Measurements from ENCODE around the gene TEX52. TPM values are rescaled to one million over a fixed set of nuclear protein-coding genes. Genes with fewer than 3 reads are reported as not detected.

The TEX52 gene
- total RNA-seq, 1 experiment from 2014 or later: not detected

- H3K79me2 ChIP-seq (ENCODE audit: low read depth): peaks cover 35% of the 10 kb centered on the region
- no peaks in the 10 kb centered on the region for H3K27me3 ChIP-seq (ENCODE audit: insufficient read depth, low read depth)
- H3K4me1 ChIP-seq (replicated peaks; ENCODE audit: insufficient read depth): peaks cover 42% of the 10 kb centered on the region
- ChIA-PET CTCF (interaction anchor here (0.6 to 0.8 kb wide), 2 partner anchors 53 to 1372 kb away, joined by 3 to 6 read pairs; no protein-coding TSS in a partner anchor), POLR2A (ENCODE audit: unreplicated experiment) (interaction anchor here (0.6 to 0.7 kb wide), 3 partner anchors 10 to 1351 kb away, joined by 3 to 22 read pairs (median 6); no protein-coding TSS in a partner anchor)
- peak overlapping the region; percentile 85 for H3K4me2 ChIP-seq
- no peaks in the 10 kb centered on the region for H3K9me3 ChIP-seq (ENCODE audit: insufficient read depth, low read depth)
- H2AFZ ChIP-seq: peak overlapping the region; percentile 92
- no peaks in the 10 kb centered on the region for H3K36me3 ChIP-seq (ENCODE audit: low read depth)
- H4K20me1 ChIP-seq (ENCODE audit: insufficient read depth): no peaks in the 10 kb centered on the region; the same call in 1 of the 2 replicates
- H3K4me3 ChIP-seq: peak overlapping the region; percentile 80
- no peak for TF ChIP-seq CTCF (conservative IDR thresholded peaks at IDR 0.05)
- no peak for TF ChIP-seq EZH2 (IDR thresholded peaks at IDR 0.05; ENCODE audit: low read depth)
- peak overlapping the region; percentile 74 for H3K27ac ChIP-seq
- H3K9me2 ChIP-seq (ENCODE audit: insufficient read depth): no peaks in the 10 kb centered on the region
- peak; percentile 56 to 71 for DNase-seq
- BruUV-seq (replicated peaks): TSS peak; percentile 35
- peaks cover 46% of the 10 kb centered on the region for H3F3A ChIP-seq (ENCODE audit: insufficient read depth, low read depth)
- intact Hi-C loops (cut with micrococcal nuclease; ENCODE audit: unreplicated experiment): loop anchor here (1.0 to 2.0 kb wide), 2 partner anchors 14 to 67 kb away; partner anchors contain the start of genes FOXM1, RHNO1 and TEAD4
Measured at GRCh38 chr12:2891240-2892053, 34.6 kb upstream of the TEX52 start.

- POLR2A ChIA-PET (ENCODE audit: unreplicated experiment): interaction anchor here (0.6 to 0.8 kb wide), 3 partner anchors 23 to 278 kb away, joined by 3 to 4 read pairs (median 3); no protein-coding TSS in a partner anchor
- TF ChIP-seq EZH2 (IDR thresholded peaks at IDR 0.05; ENCODE audit: low read depth) (no peak), CTCF (conservative IDR thresholded peaks at IDR 0.05) (no peak)
- peaks cover 35% of the 10 kb centered on the region for H3K4me1 ChIP-seq (replicated peaks; ENCODE audit: insufficient read depth)
- peak; percentile 93 to 99 for DNase-seq
- BruUV-seq (replicated peaks): no TSS peak
- H3K27me3 ChIP-seq (ENCODE audit: insufficient read depth, low read depth): no peaks in the 10 kb centered on the region
- peak within 1 kb of the TSS; percentile 74 for H3K27ac ChIP-seq
- H3K9me2 ChIP-seq (ENCODE audit: insufficient read depth): no peaks in the 10 kb centered on the region
- intact Hi-C loops (cut with micrococcal nuclease; ENCODE audit: unreplicated experiment): loop anchor here (1.0 to 2.0 kb wide), 2 partner anchors 13 to 68 kb away; partner anchors contain the start of genes FOXM1, RHNO1 and TEAD4
- no peaks in the 10 kb centered on the region for H4K20me1 ChIP-seq (ENCODE audit: insufficient read depth)
- H3K79me2 ChIP-seq (ENCODE audit: low read depth): peaks cover 29% of the 10 kb centered on the region
- H3K36me3 ChIP-seq (ENCODE audit: low read depth): no peaks in the 10 kb centered on the region
- H3F3A ChIP-seq (ENCODE audit: insufficient read depth, low read depth): peaks cover 40% of the 10 kb centered on the region
- CTCF ChIA-PET: interaction anchor here (0.8 kb wide), 1 partner anchor 54 kb away, joined by 6 read pairs; no protein-coding TSS in a partner anchor
- peak within 1 kb of the TSS; percentile 80 for H3K4me3 ChIP-seq
- peak within 1 kb of the TSS; percentile 85 for H3K4me2 ChIP-seq
- no peaks in the 10 kb centered on the region for H3K9me3 ChIP-seq (ENCODE audit: insufficient read depth, low read depth)
- H2AFZ ChIP-seq: peak within 1 kb of the TSS; percentile 92
Measured at GRCh38 chr12:2890388-2891239, 33.8 kb upstream of the TEX52 start, which contains the start of gene TULP3. TULP3 (plus strand) TSS chr12:2890891; CDS start chr12:2890948, 57 bp downstream.

GRCh38 chr12:2890001-2890387, 33.2 kb upstream of the TEX52 start:
- peak overlapping the region; percentile 85 for H3K4me2 ChIP-seq
- H2AFZ ChIP-seq: peak overlapping the region; percentile 92
- H3K27ac ChIP-seq: no peak overlapping the region
- TSS peak; percentile 87 for BruUV-seq (replicated peaks)
- no peaks in the 10 kb centered on the region for H3K36me3 ChIP-seq (ENCODE audit: low read depth)
- ChIA-PET POLR2A (ENCODE audit: unreplicated experiment) (interaction anchor here (0.6 to 0.8 kb wide), 2 partner anchors 22 to 278 kb away, joined by 3 to 4 read pairs; no protein-coding TSS in a partner anchor), CTCF (interaction anchor here (0.6 kb wide), 1 partner anchor 13 kb away, joined by 3 read pairs; the partner anchor contains the start of genes FOXM1 and RHNO1)
- intact Hi-C loops (cut with micrococcal nuclease; ENCODE audit: unreplicated experiment): loop anchor here (2.0 kb wide), 1 partner anchor 69 kb away; the partner anchor contains the start of gene TEAD4
- H3K79me2 ChIP-seq (ENCODE audit: low read depth): peaks cover 27% of the 10 kb centered on the region
- no peak for TF ChIP-seq CTCF (conservative IDR thresholded peaks at IDR 0.05)
- no peak for TF ChIP-seq EZH2 (IDR thresholded peaks at IDR 0.05; ENCODE audit: low read depth)
- H3K4me3 ChIP-seq: peak overlapping the region; percentile 80; the same call in 1 of the 2 replicates
- no peak for DNase-seq
- H3K4me1 ChIP-seq (replicated peaks; ENCODE audit: insufficient read depth): peaks cover 28% of the 10 kb centered on the region
- H3K9me3 ChIP-seq (ENCODE audit: insufficient read depth, low read depth): no peaks in the 10 kb centered on the region
- peaks cover 34% of the 10 kb centered on the region for H3F3A ChIP-seq (ENCODE audit: insufficient read depth, low read depth)
- no peaks in the 10 kb centered on the region for H3K9me2 ChIP-seq (ENCODE audit: insufficient read depth)
- H3K27me3 ChIP-seq (ENCODE audit: insufficient read depth, low read depth): no peaks in the 10 kb centered on the region
- H4K20me1 ChIP-seq (ENCODE audit: insufficient read depth): peaks cover 2% of the 10 kb centered on the region; the same call in 1 of the 2 replicates
